ENCODE measurements around the gene EPHB1.

The EPHB1 gene

DNA sequence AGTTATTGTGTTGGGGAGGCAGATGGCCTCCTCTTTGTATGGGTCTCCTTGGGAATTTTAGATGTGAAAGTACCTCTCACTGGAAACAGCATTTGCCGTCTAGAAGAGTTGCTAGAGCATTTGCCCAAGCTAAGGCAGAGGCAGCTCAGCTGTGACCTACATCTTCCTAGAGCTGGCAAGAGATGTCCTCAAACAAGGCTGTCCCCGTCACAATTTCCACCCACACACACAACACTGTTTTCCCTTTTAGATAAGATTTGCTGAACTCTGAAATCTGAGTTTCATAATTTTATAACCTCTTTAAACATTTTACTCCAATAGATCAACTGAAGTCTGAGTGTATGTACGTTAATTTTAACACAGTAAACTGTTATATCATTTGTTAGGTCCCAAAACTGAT lies 352.6 kb downstream of the EPHB1 start:
- no peak for DNase-seq (ENCODE audit: extremely low read depth in 1 of 2, low read depth in 1 of 2)

DNA sequence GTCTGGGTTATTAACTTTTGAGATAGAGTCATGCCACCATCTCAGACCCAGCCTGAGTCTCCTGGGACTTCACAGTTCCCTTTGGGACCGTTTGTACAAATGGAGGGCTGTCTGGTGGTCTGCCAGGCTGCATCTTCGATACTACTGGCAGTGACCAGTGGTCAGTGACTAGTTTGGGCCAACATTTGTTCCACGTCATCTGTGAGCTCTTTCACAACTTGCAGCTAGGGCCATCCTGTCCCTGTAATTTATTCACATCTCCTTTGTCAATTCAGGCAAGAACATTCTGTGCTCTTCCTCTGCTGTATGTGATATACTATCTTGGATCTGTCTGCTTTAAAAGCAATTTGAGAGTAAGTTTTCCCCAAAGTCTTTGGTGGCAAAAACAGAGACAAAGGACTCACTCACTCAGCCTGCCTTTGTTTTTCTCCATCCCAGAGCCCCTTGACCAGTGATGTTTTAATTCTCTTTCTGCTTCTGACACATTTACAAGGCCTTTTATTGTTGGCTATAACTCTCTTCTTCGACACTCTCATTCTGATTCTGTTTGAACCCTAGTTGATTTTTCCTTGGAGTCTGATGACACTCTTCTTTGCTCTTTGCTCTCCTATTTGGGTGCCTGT lies 353.4 kb downstream of the EPHB1 start:
- DNase-seq (ENCODE audit: extremely low read depth in 1 of 2, low read depth in 1 of 2), result no peak

DNA sequence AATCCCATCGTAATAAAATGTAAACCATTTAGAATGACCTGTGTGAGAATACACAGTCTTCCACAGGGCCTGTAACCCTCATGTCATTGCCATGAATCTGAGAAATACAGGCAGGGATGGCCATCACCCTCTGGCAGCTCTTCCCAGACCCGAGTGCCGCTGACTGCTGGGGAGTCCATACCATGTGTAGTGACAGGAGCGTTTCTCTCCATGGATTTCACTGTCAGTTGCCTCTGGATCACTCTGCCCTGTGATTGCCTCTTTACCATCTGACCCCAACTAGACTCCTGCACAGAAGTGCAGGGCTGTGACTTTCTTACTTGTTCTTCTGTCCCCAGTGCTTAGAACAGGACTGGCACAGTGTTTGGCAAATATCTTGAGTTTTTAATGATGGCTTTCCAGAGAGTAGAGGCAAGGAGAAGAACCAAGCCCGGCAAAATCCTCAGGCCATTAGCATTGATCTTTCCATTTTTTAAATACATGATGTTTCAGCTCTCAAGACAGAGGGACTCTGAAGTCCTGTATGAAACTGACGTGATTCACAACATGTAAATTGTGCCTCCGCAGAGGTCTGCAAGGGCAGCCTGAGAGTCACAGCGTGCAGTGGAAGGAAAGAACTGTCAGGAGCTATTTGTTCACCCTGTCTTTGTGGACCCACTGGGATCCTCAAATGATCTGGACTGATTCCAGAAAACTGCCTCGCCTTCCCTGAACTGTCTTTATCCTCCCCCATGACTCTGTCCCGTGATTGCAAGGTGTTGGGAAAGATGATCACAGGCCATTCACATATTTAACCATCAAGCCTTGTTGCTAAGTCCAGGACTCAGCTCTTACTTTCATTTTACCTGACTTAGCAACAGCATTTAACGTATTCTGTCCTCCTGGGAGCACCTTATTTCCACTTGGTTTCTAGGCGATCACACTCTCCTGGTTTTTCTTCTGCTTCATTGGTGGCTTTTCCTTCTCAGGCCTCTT lies 354.9 kb downstream of the EPHB1 start:
- no peak for DNase-seq (ENCODE audit: extremely low read depth in 1 of 2, low read depth in 1 of 2)

DNA sequence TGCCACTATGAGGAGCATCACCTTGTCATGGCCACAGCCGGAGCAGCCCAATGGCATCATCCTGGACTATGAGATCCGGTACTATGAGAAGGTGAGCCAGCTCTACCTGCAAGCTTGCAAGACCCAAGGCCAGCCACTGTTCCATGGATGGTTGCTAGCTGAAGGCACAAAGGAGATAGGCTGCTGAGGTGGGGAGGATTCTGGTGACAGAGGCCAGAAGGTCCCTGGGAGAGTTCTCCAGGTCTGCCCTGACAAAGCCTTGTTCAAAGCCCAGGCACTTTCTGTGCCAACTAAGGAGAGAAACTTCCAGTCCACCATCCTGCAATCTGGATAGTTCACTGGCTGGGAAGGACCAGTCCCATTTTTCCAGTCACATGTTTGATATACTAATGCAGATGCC lies 359.1 kb downstream of the EPHB1 start:
- DNase-seq (ENCODE audit: extremely low read depth in 1 of 2, low read depth in 1 of 2), result no peak

DNA sequence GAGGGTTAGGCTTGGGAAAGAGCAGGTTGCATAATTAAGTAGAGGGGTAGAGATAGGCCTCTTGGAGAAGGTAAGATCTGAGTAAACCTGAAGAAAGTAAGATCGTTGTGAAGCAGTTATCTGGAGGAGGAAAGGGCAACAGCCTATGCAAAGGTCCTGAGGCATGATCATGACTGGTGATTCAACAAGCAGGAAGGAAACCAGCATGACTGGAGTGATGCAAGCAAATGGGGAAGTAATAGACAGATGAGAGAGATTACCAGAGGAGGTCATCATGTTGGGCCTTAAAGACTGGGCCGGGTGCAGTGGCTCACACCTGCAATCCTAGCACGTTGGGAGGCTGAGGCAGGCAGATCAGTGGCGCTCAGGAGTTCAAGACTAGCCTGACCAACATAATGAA lies 360.2 kb downstream of the EPHB1 start:
- no peak for DNase-seq (ENCODE audit: extremely low read depth in 1 of 2, low read depth in 1 of 2)

DNA sequence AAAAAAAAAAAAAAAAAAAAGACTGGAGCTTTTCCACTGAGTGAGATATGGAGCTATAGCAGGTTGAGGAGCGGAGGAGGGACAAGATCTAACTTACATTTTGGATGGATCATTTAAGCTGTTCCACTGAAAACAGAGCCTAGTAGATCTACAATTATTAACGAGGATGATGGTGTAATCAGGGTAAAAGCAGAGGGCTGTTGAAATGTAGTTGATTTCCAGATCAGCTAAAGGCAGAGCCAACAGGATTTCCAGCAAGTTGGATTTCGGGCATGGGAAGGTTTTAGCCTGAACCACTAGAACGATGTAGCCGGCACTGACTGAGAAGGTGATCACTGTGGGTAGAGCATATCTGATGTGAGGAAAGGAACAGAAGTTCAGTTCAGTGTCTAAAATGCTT lies 360.7 kb downstream of the EPHB1 start:
- DNase-seq (ENCODE audit: extremely low read depth in 1 of 2, low read depth in 1 of 2), result no peak

DNA sequence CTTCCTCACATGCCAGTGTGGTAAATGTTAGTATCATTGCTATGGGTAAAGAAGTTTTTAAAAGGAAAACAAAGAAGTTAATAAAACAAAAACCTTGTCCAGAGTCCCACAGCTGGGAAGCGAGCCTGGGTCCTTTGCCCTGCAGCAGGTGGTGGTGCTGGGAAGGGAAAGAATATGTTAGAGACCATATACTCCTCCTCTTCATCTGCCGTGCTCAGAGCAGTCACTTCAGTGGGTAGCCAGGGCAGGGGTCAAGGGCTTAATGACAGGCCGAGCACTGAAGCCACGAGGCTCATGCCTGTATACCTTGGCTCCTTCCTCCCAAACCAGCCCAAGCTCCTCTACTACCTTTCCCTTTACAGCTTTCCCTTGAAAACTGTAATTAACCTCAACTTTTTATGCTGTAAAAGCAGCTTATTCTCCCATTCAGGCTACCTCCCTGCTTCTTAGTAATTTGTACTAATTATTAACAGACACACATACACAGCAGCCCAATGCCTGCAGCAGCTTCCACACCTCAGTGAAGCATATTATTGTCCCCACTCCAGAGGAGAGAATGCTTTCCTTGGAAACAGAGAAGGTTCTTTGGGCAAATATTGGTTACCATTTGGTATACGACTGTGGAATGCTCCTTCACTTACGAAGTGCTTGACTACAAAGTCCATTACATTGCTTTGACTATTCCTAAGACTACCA lies 362.1 kb downstream of the EPHB1 start:
- no peak for DNase-seq (ENCODE audit: extremely low read depth in 1 of 2, low read depth in 1 of 2)

DNA sequence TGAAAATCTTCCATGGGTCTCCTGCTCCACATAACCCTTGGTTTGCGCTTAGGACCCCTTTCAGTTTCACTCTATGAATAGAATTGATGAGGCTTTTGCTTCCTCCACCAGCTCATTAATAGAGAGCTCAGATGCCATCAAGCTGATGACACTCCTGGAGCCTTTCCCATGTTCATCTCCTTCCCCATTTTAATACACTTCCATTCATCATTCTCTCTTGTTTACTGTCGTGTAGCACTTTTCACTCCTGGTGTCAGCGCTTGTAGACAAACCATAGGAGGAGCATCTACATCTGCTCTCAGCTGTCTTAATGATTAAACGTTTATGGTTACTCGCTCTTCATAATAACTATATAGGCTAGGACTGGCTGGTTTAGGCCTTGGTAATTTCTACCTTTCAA lies 363.5 kb downstream of the EPHB1 start:
- DNase-seq (ENCODE audit: extremely low read depth in 1 of 2, low read depth in 1 of 2), result no peak

DNA sequence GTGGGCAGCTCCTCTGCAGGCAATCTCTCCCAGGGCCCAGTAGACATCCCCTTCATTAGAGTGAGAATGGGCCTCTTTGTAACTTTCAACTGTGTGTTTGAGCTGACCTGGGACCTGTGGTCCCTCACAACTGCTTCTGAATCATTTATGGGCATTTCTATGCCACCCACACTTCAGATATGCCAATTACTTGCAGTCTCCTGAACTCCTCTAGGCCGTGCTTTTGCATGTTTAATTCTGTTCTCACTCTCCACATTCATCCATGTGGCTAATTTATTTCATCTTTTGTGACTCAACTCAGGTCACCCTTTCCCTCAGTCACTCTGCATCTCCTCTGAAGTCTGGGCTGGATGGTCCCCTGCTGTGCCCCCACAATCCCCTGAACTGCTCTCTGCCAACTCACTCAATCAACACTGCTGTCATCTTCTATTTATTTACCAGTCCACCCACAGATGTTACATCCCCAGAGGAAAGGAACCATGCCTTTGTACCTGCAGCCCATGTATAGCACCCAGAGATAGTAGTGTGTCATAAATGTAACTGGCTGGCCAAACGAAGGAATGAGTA lies 364.7 kb downstream of the EPHB1 start:
- DNase-seq (ENCODE audit: extremely low read depth in 1 of 2, low read depth in 1 of 2), result no peak

DNA sequence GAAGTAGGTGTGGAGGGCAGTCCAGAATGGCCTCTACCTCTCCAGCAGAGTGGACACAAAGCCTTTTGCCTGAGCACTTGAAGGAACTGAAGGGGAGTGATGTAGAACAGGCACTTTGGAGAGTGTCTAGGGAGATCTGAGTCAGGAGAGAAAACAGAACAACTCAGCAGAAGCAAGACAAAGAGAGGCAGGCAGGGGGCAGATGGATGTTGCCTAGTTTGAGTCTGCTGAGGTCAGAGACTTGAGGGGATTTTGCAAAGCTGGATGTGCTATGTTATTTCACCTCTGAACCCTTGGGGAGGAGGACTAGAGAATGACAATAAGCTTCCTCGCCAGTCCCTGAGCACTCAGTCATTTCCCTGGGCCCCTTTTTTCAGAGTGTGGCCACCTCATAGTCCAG lies 366.4 kb downstream of the EPHB1 start:
- no peak for DNase-seq (ENCODE audit: extremely low read depth in 1 of 2, low read depth in 1 of 2)

DNA sequence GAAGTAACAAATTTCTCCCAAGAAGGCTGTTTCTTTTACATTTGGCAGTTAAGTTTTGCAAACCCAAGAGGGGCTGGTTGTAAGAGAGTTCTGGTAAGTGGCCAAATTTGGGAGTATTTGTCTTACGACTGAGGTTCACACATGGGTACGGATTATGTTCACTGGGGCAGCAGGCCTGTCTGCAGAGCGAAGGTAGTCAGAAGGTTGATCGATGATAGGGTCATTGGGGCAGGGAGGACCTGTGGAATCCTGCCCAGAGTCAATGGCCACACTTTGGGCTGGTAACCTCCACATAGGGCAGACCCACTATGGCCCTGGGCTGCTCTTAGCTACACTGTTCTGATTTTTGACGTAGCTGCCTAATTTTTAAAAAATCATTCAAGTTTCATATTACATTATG lies 368.6 kb downstream of the EPHB1 start:
- no peak for DNase-seq (ENCODE audit: extremely low read depth in 1 of 2, low read depth in 1 of 2)

DNA sequence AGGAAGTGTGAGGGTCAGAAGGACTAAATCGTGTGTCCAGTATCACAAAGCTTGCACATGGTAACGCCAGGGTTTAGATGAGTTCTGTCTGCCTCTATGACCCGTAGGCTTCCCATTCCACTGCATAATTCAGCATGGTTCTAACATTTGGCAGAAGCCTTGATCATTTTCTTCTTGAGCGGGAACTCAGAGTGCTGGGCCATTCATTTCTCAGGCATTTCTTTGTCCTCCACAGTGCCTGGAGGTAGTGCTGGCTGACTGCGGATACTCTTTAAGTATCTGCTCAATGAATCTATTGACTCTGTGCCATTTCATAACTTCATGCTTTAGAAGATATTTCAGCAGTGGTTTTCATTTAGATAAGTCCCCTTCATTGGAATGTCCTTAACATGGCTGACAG lies 370.2 kb downstream of the EPHB1 start:
- DNase-seq (ENCODE audit: extremely low read depth in 1 of 2, low read depth in 1 of 2), result no peak

DNA sequence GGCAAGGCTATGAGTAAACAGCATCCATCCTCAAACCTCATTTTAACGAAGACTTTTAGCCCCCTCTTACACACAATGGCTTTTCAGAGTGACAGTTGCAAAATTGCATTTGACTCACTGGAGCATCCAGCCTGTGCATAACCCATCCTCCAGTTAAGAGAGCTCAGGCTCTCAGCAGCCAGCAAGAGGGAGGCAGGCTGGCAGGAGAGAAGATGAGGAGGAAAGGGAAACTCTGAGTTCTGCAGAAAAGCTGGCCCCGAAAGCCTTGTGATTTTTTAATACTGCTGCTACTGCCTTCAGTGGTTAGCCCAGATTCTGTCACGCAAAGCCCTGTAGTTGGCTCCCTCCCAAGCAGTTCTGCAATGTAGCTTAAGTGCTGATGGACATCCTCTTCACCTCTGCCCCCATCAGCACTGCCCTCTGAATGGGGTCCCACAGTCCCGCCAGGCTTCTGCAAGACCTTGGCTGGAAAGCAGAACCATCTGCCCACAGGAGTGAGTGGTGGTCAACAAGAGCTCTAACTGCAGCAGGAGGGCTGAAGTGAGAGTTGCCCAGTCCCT lies 371.3 kb downstream of the EPHB1 start:
- DNase-seq (ENCODE audit: extremely low read depth in 1 of 2, low read depth in 1 of 2), result no peak

DNA sequence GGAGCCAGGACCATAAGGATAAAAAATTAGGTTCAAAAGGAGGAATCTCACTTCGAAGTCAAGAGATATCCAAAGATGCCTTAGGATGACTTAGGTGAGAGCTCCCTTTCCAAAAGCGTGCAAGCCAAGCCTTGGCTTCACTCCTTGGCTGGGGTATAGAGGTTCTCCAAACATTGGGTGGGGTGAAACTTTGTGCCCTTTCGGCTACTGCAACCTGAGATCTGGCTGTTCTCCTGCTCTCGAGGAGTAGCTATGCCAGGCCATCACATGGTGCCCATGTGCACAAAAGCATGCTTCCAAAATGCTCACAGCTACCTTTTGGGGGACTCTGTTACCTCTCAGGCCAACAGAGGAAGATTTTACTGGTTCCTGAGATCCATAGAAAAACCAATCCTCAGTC lies 373.8 kb downstream of the EPHB1 start:
- no peak for DNase-seq (ENCODE audit: extremely low read depth in 1 of 2, low read depth in 1 of 2)

DNA sequence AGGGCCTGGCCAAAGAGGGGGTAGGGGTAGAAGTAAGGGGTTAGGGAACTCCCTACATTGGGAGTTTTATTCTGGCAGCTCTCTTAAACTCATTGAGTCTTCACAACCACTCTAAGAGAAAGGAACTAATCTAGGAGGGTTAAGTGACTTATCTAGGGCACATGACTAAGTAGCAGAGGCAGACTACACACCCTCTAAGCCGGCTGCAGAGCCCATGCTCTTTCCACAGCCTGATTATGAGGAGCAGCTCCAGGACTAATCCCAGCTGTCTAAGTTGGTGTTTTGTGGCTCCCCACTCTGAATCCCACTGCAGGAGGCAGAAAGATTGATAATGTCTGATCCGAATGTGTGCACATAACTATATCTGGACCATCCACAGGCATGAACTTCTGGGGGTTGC lies 374.6 kb downstream of the EPHB1 start:
- DNase-seq (ENCODE audit: extremely low read depth in 1 of 2, low read depth in 1 of 2), result no peak

DNA sequence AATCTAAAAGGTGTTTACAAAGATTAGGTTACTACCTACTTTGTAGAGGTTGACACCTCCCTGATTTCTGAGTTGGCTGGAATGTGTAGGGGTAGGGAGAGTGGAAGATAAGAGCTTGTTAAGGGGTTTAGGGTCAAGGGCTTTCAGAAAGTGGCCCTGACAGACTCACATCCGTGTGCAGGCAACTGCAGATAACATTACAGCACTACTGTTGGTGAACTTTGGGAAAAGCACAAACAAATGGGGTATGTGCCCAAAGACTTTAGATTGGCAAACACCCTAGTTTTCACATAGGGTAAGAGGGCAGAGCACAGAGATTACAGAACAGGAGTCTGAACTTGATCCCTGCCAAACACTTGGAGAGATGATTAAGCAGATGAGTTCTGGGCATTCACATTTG lies 375.7 kb downstream of the EPHB1 start:
- no peak for DNase-seq (ENCODE audit: extremely low read depth in 1 of 2, low read depth in 1 of 2)

DNA sequence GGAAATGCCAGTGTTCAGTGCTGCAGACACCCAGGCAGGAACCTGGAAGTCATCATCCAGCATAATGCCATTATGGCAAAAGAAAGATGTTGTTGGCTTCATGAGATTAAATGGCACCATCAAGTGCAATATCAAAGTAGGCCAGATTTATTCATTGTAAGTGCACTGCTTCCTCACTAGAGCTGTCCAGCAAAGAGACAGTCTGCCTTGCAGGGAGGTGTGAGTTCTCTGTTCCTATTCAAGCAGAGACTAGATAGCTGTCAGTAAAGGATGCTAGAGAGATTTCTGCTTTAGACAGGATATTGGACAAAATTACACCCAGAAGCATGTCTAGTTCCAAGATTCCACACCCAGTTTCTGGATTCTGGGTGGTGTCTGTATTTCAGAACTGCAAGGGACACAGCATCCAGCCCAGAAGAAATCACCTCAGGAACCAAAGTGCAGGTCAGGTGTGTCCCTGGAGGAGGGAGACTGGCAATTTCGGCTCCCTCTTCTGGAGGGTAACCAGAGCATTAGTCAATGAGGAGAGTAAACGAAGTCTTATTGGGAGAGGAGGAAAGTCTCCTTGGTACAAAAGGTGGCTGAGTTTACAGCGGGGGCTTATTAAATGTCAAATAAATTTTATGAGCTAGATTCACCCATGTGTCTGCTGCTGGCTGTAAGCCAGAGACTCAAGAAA lies 377.3 kb downstream of the EPHB1 start:
- DNase-seq (ENCODE audit: extremely low read depth in 1 of 2, low read depth in 1 of 2), result no peak

DNA sequence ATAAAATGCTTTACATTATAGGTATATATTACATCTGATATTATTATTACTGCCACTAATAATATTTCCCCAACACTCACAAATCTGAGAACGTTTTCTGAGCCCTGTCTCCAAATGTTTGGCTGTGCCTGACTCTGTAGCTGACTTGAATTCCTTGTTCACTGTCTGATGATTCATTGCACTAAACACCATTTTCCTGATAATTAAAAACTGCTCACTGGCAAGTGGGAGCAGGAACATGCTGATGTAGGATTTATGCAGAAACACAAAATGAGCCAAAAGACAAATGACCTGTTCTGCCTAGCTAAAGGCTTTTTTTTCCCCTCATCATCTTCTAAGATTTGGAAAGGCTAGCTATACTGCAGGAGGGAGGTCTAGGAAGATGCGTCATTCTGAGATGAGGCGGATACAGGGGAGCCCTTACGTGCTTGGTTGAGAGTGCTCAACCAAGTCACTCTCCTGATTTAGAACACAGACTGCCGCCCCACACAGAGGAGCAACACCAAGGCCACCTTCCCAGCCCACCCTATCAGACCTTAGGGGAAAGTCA lies 380.7 kb downstream of the EPHB1 start:
- no peak for DNase-seq (ENCODE audit: extremely low read depth in 1 of 2, low read depth in 1 of 2)

DNA sequence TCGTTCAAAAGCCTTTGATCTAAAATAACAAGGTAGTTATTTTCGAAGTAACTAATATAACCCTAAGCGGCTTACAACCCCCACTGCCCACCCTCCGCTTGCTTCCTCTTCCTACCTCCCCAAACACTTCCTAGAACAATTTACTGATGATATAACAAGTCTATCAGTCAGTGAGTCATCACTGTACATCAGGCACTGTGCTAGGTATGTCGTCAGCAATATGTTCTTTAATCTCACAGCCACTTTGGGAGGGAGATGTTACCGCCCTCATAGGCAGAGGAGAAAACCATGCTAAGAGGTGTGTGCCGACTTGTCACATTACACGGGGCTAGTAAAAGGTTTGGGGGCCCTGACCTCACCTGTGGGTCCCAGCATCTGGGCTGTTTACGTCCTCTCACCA lies 381.8 kb downstream of the EPHB1 start:
- no peak for DNase-seq (ENCODE audit: extremely low read depth in 1 of 2, low read depth in 1 of 2)

DNA sequence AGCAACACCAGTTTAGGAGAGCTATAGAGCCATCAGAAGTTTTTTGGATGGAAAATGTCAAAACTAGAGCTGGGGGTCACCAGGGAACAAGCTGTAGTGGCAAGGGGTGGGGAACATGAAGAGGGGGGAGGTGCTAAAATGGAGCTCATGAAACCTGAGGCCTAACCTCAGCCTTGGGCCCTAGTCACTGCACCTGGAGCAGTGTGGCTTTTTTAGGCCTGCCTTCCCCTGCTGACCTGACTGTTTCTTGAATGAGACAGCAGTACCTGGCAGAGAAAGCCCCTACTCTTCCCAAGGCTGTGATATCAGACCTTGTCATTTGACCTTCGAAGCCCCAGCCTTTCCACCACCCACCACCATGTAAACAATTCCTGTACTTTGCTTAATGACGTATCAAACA lies 383.5 kb downstream of the EPHB1 start:
- DNase-seq (ENCODE audit: extremely low read depth in 1 of 2, low read depth in 1 of 2), result no peak

Data from stimulated activated CD8-positive, alpha-beta memory T cell treated with anti-CD3 and anti-CD28 coated beads, Interleukin-7, amount 100 ng/mL, for 48 hours (primary cell).